ENCODE results near the gene AURKB. TPM values are rescaled to one million over a fixed set of nuclear protein-coding genes. Genes with fewer than 3 reads are reported as not detected.

AURKB gene
- total and polyA plus RNA-seq, 2 of the 4 experiments (the other 2 are of a cell fraction): 45.9 to 62.0 TPM

GRCh38 chr17:8189041-8189710 is 21.2 kb downstream of the AURKB start:
- Histone ChIP-seq H2AK9ac (replicated peaks; ENCODE audit: low read depth, low read length, poor library complexity) (peak overlapping the region; percentile 66), H4K5ac (ENCODE audit: low read depth, low read length) (no peak overlapping the region), H4K91ac (ENCODE audit: insufficient read depth, low read depth, low read length) (no peak overlapping the region; the same call in 1 of the 2 replicates), H3K36me3 (ENCODE audit: control insufficient read depth, insufficient read depth, low read length) (no peaks in the 10 kb centered on the region), H2BK15ac (ENCODE audit: low read depth, low read length) (no peak overlapping the region), H3K18ac (ENCODE audit: low read depth, low read length) (no peak overlapping the region), H4K8ac (ENCODE audit: low read depth in 2 of 2, low read length in 2 of 2) (peak overlapping the region in 1 of 2 experiments; percentile 50; a peak in 1 of 4 replicates), H3K4ac (ENCODE audit: low read depth, low read length) (peak overlapping the region; percentile 24; the same call in 1 of the 2 replicates), H3K27ac (ENCODE audit: insufficient read depth, low read length) (peak overlapping the region; percentile 69), H2BK5ac (ENCODE audit: low read depth, low read length, poor library complexity, severe bottlenecking) (peak overlapping the region; percentile 31), H3K4me2 (ENCODE audit: low read depth, low read length) (peak overlapping the region; percentile 75), H3K4me3 (ENCODE audit: insufficient read depth, low read depth, low read length) (peak overlapping the region; percentile 74), H3K14ac (replicated peaks; ENCODE audit: low read depth, low read length) (no peak overlapping the region), H3K4me1 (ENCODE audit: control insufficient read depth, insufficient read depth, low read length) (peaks cover 13% of the 10 kb centered on the region), H3K9me1 (ENCODE audit: insufficient read depth, low read length) (peaks cover 21% of the 10 kb centered on the region), H2AK5ac (ENCODE audit: low read depth, low read length) (peak overlapping the region; percentile 69; the same call in 1 of the 2 replicates), H4K20me1 (ENCODE audit: insufficient read depth, low read length) (peaks cover 22% of the 10 kb centered on the region), H2AFZ (replicated peaks; ENCODE audit: low read length, poor library complexity) (peak overlapping the region; percentile 97), H3K79me1 (ENCODE audit: low read depth in 1 of 2, low read length in 2 of 2) (peaks cover 0 to 21% of the 10 kb centered on the region in 2 experiments; a peak in 2 of 4 replicates), H2BK120ac (ENCODE audit: low read depth, low read length) (no peak overlapping the region), H3K9ac (ENCODE audit: low read depth, low read length) (peak overlapping the region; percentile 41), H3K23ac (ENCODE audit: low read depth, low read length) (peak overlapping the region; percentile 31; the same call in 1 of the 2 replicates), H3K56ac (ENCODE audit: extremely low read depth, insufficient read depth, low read length) (no peak overlapping the region), H2BK20ac (ENCODE audit: low read depth, low read length) (no peak overlapping the region), H3K9me3 (ENCODE audit: control insufficient read depth, insufficient read depth, low read length) (no peaks in the 10 kb centered on the region), H3K27me3 (ENCODE audit: control insufficient read depth, insufficient read depth, low read length) (no peaks in the 10 kb centered on the region)
- 10% methylated on average over 16 of the region's 67 CpGs; no CpG with 5 or more reads in 1 of the 2 experiments for WGBS, 2 experiments (ENCODE audit: extremely low coverage in 2 of 2, insufficient read length in 1 of 2)
- no peak for ATAC-seq (ENCODE audit: low read depth)
- POLR2A ChIA-PET (ENCODE audit: unreplicated experiment): interaction anchor here (0.5 kb wide), 1 partner anchor 11 kb away, joined by 4 read pairs; no protein-coding TSS in a partner anchor
- no peak for DNase-seq
- CTCF ChIA-PET: interaction anchor here (1.5 kb wide), 1 partner anchor 70 kb away, joined by 6 read pairs; no protein-coding TSS in a partner anchor
- TF ChIP-seq BHLHE40 (IDR thresholded peaks at IDR 0.05; ENCODE audit: low read depth, low read length) (no peak), CHD1 (IDR thresholded peaks at IDR 0.05; ENCODE audit: low read depth, low read length) (no peak), SMC3 (IDR thresholded peaks at IDR 0.05; ENCODE audit: low read depth, low read length) (no peak), MXI1 (IDR thresholded peaks at IDR 0.05; ENCODE audit: borderline replicate concordance, low read depth, low read length) (0 out of 2 replicates have a peak, but pooled peaks have one; percentile 6), RCOR1 (IDR thresholded peaks at IDR 0.05; ENCODE audit: insufficient replicate concordance, low read length) (no peak), USF2 (IDR thresholded peaks at IDR 0.05; ENCODE audit: low read depth, low read length) (no peak)
- in situ Hi-C loops (cut with MboI; ENCODE audit: low sequenced_read_pairs): no loop called here
- dilution Hi-C loops (cut with HindIII; ENCODE audit: low sequenced_read_pairs, unreplicated experiment): no loop called here
- BruUV-seq (replicated peaks): no TSS peak
- intact Hi-C loops (cut with micrococcal nuclease): loop anchor here (5.0 kb wide), 1 partner anchor 113 kb away; no protein-coding TSS in a partner anchor
